Lower leg skin (tissue), 3 donors: Measurements from ENCODE around the gene STK24.

Experiments used
- POLR2A ChIP-seq, 2 donors: fragments of 450-650 bp; IDR thresholded peaks; one replicate each; pipeline ENCODE4 v1.6.1; 2016 to 2017; ENCODE audit warnings: antibody characterized with exemption in 2 of 2, mild to moderate bottlenecking in 1 of 2, moderate library complexity in 1 of 2
- TF ChIP-seq, protein P1 (sequence below), 3 donors: fragments of 450-650 bp; IDR thresholded peaks; one replicate each; pipeline ENCODE4 v1.5.1; 2016; ENCODE audit warnings: antibody characterized with exemption in 3 of 3, mild to moderate bottlenecking in 3 of 3, moderate library complexity in 2 of 3

GRCh38 chr13:98524793-98525192 lies 52.1 kb downstream of the STK24 start:
- TF ChIP-seq, protein P1, sequence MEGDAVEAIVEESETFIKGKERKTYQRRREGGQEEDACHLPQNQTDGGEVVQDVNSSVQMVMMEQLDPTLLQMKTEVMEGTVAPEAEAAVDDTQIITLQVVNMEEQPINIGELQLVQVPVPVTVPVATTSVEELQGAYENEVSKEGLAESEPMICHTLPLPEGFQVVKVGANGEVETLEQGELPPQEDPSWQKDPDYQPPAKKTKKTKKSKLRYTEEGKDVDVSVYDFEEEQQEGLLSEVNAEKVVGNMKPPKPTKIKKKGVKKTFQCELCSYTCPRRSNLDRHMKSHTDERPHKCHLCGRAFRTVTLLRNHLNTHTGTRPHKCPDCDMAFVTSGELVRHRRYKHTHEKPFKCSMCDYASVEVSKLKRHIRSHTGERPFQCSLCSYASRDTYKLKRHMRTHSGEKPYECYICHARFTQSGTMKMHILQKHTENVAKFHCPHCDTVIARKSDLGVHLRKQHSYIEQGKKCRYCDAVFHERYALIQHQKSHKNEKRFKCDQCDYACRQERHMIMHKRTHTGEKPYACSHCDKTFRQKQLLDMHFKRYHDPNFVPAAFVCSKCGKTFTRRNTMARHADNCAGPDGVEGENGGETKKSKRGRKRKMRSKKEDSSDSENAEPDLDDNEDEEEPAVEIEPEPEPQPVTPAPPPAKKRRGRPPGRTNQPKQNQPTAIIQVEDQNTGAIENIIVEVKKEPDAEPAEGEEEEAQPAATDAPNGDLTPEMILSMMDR (IDR thresholded peaks at IDR 0.05): no peak
- TF ChIP-seq POLR2A (IDR thresholded peaks at IDR 0.05): no peak
